ENCODE measurements around the gene CCDC190. TPM values are rescaled to one million over a fixed set of nuclear protein-coding genes. Genes with fewer than 3 reads are reported as not detected.

The CCDC190 gene
- total RNA-seq, 1 experiment from 2014 or later = not detected

DNA sequence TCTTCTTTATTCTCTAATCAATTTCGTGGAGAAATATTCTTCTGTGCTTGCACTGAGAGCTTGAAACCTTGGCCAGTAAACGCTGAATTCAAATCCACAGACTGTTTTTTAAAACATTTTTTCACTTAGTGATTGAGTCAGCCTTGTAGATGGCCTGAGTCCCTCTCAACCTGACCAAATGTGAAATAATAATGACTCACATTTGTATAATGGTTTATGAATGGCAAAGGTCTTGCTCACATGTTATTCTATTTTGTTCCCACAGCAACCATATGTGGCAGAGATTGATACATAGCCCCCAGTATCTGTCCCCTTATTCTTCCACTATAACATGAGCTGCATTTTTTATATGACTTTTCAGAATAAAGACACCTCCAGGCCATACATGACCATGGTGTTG is 47.8 kb upstream of the CCDC190 start:
- no TSS peak for BruUV-seq (replicated peaks)
- TF ChIP-seq POLR2AphosphoS5 (IDR thresholded peaks at IDR 0.05; ENCODE audit: low read depth, low read length) (no peak), EGR1 (IDR thresholded peaks at IDR 0.05; ENCODE audit: low read depth) (no peak)
- TF ChIP-seq, protein P1, sequence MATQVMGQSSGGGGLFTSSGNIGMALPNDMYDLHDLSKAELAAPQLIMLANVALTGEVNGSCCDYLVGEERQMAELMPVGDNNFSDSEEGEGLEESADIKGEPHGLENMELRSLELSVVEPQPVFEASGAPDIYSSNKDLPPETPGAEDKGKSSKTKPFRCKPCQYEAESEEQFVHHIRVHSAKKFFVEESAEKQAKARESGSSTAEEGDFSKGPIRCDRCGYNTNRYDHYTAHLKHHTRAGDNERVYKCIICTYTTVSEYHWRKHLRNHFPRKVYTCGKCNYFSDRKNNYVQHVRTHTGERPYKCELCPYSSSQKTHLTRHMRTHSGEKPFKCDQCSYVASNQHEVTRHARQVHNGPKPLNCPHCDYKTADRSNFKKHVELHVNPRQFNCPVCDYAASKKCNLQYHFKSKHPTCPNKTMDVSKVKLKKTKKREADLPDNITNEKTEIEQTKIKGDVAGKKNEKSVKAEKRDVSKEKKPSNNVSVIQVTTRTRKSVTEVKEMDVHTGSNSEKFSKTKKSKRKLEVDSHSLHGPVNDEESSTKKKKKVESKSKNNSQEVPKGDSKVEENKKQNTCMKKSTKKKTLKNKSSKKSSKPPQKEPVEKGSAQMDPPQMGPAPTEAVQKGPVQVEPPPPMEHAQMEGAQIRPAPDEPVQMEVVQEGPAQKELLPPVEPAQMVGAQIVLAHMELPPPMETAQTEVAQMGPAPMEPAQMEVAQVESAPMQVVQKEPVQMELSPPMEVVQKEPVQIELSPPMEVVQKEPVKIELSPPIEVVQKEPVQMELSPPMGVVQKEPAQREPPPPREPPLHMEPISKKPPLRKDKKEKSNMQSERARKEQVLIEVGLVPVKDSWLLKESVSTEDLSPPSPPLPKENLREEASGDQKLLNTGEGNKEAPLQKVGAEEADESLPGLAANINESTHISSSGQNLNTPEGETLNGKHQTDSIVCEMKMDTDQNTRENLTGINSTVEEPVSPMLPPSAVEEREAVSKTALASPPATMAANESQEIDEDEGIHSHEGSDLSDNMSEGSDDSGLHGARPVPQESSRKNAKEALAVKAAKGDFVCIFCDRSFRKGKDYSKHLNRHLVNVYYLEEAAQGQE (IDR thresholded peaks at IDR 0.05; ENCODE audit: low read depth) = no peak
- TF ChIP-seq, protein P2, sequence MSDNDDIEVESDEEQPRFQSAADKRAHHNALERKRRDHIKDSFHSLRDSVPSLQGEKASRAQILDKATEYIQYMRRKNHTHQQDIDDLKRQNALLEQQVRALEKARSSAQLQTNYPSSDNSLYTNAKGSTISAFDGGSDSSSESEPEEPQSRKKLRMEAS (IDR thresholded peaks at IDR 0.05) = no peak
- Histone ChIP-seq H3K9me2 (ENCODE audit: insufficient read depth) (no peaks in the 10 kb centered on the region), H3K27ac (ENCODE audit: low read depth, low read length) (no peak overlapping the region), H3K27me3 (ENCODE audit: insufficient read depth, low read length) (no peaks in the 10 kb centered on the region), H4K20me1 (ENCODE audit: insufficient read depth) (no peaks in the 10 kb centered on the region), H3K4me3 (replicated peaks in 1 of 2; ENCODE audit: low read depth in 1 of 2, low read length in 2 of 2) (no peak overlapping the region), H2AFZ (ENCODE audit: low read depth, low read length, poor library complexity, severe bottlenecking) (no peak overlapping the region), H3K79me2 (ENCODE audit: insufficient read depth, low read length) (no peaks in the 10 kb centered on the region), H3K36me3 (ENCODE audit: control insufficient read depth in 1 of 2, insufficient read depth in 2 of 2, low read length in 2 of 2) (no peaks in the 10 kb centered on the region), H3K4me1 (ENCODE audit: control insufficient read depth in 1 of 2, insufficient read depth in 2 of 2, low read length in 2 of 2) (peaks cover 0 to 5% of the 10 kb centered on the region in 2 experiments; a peak in 2 of 4 replicates), H3K9ac (ENCODE audit: low read length) (no peak overlapping the region), H3K4me2 (ENCODE audit: low read length) (no peak overlapping the region), H3K9me3 (ENCODE audit: control insufficient read depth in 1 of 2, insufficient read depth in 1 of 2, low read depth in 1 of 2, low read length in 2 of 2) (no peaks in the 10 kb centered on the region; a peak in 1 of 4 replicates)
- intact Hi-C loops (cut with micrococcal nuclease) = no loop called here
- ChIA-PET CTCF (no interaction called here), POLR2A (no interaction called here), RAD21 (ENCODE audit: low non-redundant PET in 1 of 2, low total read pairs in 2 of 2, uncharacterized antibody in 2 of 2, unreplicated experiment in 2 of 2) (no interaction called here)
- DNase-seq (ENCODE audit: low read depth, low spot score) = no peak
- ATAC-seq = no peak

DNA sequence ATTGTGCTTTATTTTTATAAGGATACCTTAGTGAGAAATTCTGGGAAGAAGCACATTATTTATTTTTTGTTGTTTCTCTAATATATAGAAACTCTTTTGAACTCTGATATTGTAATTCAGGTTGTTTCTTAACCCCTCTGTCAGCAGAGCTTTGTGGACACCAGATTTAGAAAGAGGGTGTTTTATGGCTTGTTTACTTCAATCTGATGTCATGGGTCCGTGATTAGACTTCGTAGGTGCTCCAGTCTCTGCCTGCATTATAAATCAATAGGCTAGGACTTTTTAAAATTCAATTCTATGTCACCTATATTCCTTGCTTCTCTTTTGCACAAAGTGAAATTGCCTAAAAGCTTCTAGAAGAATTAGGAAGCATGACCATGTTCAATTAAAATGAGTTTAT is 47.3 kb upstream of the CCDC190 start:
- Histone ChIP-seq H3K4me2 (ENCODE audit: low read length) (no peak overlapping the region), H3K9ac (ENCODE audit: low read length) (no peak overlapping the region), H3K4me3 (replicated peaks in 1 of 2; ENCODE audit: low read depth in 1 of 2, low read length in 2 of 2) (no peak overlapping the region), H3K9me3 (ENCODE audit: control insufficient read depth in 1 of 2, insufficient read depth in 1 of 2, low read depth in 1 of 2, low read length in 2 of 2) (no peaks in the 10 kb centered on the region; a peak in 1 of 4 replicates), H4K20me1 (ENCODE audit: insufficient read depth) (no peaks in the 10 kb centered on the region), H3K27me3 (ENCODE audit: insufficient read depth, low read length) (no peaks in the 10 kb centered on the region), H3K4me1 (ENCODE audit: control insufficient read depth in 1 of 2, insufficient read depth in 2 of 2, low read length in 2 of 2) (peaks cover 0 to 5% of the 10 kb centered on the region in 2 experiments; a peak in 2 of 4 replicates), H3K79me2 (ENCODE audit: insufficient read depth, low read length) (no peaks in the 10 kb centered on the region), H3K9me2 (ENCODE audit: insufficient read depth) (no peaks in the 10 kb centered on the region), H2AFZ (ENCODE audit: low read depth, low read length, poor library complexity, severe bottlenecking) (no peak overlapping the region), H3K27ac (ENCODE audit: low read depth, low read length) (no peak overlapping the region), H3K36me3 (ENCODE audit: control insufficient read depth in 1 of 2, insufficient read depth in 2 of 2, low read length in 2 of 2) (no peaks in the 10 kb centered on the region)
- ATAC-seq (no peak), DNase-seq (ENCODE audit: low read depth, low spot score) (no peak)
- ChIA-PET RAD21 (ENCODE audit: low non-redundant PET in 1 of 2, low total read pairs in 2 of 2, uncharacterized antibody in 2 of 2, unreplicated experiment in 2 of 2) (no interaction called here), POLR2A (no interaction called here), CTCF (no interaction called here)
- intact Hi-C loops (cut with micrococcal nuclease) = no loop called here
- BruUV-seq (replicated peaks) = no TSS peak
- TF ChIP-seq SIN3A (IDR thresholded peaks at IDR 0.05; ENCODE audit: low read depth) (no peak), ZNF274 (IDR thresholded peaks at IDR 0.05; ENCODE audit: low read depth, low read length) (no peak), FOSL1 (IDR thresholded peaks at IDR 0.05; ENCODE audit: low read depth) (no peak), POLR2AphosphoS5 (IDR thresholded peaks at IDR 0.05; ENCODE audit: low read depth, low read length) (no peak), SRF (IDR thresholded peaks at IDR 0.05; ENCODE audit: low read depth) (no peak), ZFX (IDR thresholded peaks at IDR 0.05) (no peak), ELF1 (IDR thresholded peaks at IDR 0.05; ENCODE audit: borderline replicate concordance, low read depth) (no peak), JUND (IDR thresholded peaks at IDR 0.05) (no peak)
- TF ChIP-seq, protein P3, sequence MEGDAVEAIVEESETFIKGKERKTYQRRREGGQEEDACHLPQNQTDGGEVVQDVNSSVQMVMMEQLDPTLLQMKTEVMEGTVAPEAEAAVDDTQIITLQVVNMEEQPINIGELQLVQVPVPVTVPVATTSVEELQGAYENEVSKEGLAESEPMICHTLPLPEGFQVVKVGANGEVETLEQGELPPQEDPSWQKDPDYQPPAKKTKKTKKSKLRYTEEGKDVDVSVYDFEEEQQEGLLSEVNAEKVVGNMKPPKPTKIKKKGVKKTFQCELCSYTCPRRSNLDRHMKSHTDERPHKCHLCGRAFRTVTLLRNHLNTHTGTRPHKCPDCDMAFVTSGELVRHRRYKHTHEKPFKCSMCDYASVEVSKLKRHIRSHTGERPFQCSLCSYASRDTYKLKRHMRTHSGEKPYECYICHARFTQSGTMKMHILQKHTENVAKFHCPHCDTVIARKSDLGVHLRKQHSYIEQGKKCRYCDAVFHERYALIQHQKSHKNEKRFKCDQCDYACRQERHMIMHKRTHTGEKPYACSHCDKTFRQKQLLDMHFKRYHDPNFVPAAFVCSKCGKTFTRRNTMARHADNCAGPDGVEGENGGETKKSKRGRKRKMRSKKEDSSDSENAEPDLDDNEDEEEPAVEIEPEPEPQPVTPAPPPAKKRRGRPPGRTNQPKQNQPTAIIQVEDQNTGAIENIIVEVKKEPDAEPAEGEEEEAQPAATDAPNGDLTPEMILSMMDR (IDR thresholded peaks at IDR 0.05 in 2 of 3, conservative IDR thresholded peaks at IDR 0.05 in 1 of 3; ENCODE audit: borderline replicate concordance in 1 of 3, insufficient read depth in 1 of 3, low read depth in 2 of 3, low read length in 2 of 3) = no peak
- TF ChIP-seq, protein P1 (IDR thresholded peaks at IDR 0.05; ENCODE audit: low read depth) = no peak

Measured in HCT116 (cell line).